ENCODE data around the gene PKM.
"Not testable (repeated sequence)": the region's sequence is repeated elsewhere in the genome, so short reads cannot be mapped to it uniquely, and the experiment has no call there.

The PKM gene

GRCh38 chr15:72231066-72231832 is at the start of gene PKM:
PKM (minus strand) TSS chr15:72231190; CDS start chr15:72219097, 12,093 bp downstream.
- Histone ChIP-seq H3K4me1 (ENCODE audit: control insufficient read depth, insufficient read depth, low read length) (peaks cover 39% of the 10 kb centered on the region), H3K27me3 (ENCODE audit: control insufficient read depth, insufficient read depth, low read length) (peaks cover 17% of the 10 kb centered on the region; the same call in 1 of the 2 replicates), H3K4me3 (ENCODE audit: low read depth, low read length) (peak within 1 kb of the TSS; percentile 100), H3K9ac (ENCODE audit: low read length) (peak within 1 kb of the TSS; percentile 100), H3K27ac (ENCODE audit: low read depth, low read length) (peak within 1 kb of the TSS; percentile 86; the same call in 1 of the 2 replicates), H3K36me3 (ENCODE audit: control insufficient read depth, insufficient read depth, low read length) (peaks cover 6% of the 10 kb centered on the region; the same call in 1 of the 2 replicates), H3K9me3 (ENCODE audit: control insufficient read depth, insufficient read depth, low read depth, low read length) (no peaks in the 10 kb centered on the region)

GRCh38 chr15:72280751-72281150 is 49.8 kb upstream of the PKM start:
- H3K9ac ChIP-seq (ENCODE audit: low read length) = no peak overlapping the region
- no peak overlapping the region for H3K4me3 ChIP-seq (ENCODE audit: low read depth, low read length)
- H3K27ac ChIP-seq (ENCODE audit: low read depth, low read length) = no peak overlapping the region
- H3K9me3 ChIP-seq (ENCODE audit: control insufficient read depth, insufficient read depth, low read depth, low read length) = no peaks in the 10 kb centered on the region
- H3K4me1 ChIP-seq (ENCODE audit: control insufficient read depth, insufficient read depth, low read length) = no peaks in the 10 kb centered on the region
- peaks cover 20% of the 10 kb centered on the region; the same call in 1 of the 2 replicates for H3K27me3 ChIP-seq (ENCODE audit: control insufficient read depth, insufficient read depth, low read length)
- H3K36me3 ChIP-seq (ENCODE audit: control insufficient read depth, insufficient read depth, low read length) = no peaks in the 10 kb centered on the region

DNA sequence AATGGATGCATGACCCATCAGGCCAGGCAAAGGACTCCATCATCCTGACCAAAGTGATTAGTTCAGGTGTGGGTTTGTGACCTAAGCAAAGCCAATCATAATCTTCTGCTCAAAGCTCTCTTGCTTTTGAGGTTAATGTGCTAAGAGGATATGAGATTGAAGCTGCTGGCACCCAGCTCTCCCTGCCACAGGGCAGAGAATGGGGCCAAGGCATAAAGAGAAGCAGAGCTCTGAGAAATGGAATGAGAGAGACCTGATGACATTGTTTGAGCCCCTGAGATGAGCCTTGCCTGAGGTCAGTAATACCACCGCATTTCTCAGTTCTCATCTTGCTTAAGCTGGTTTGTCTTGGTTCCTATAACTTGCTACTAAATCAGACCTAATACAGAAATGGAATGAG is 47.7 kb upstream of the PKM start:
- Histone ChIP-seq H3K4me1 (ENCODE audit: control insufficient read depth, insufficient read depth, low read length) (no peaks in the 10 kb centered on the region), H3K9me3 (ENCODE audit: control insufficient read depth, insufficient read depth, low read depth, low read length) (no peaks in the 10 kb centered on the region), H3K27ac (ENCODE audit: low read depth, low read length) (no peak overlapping the region), H3K36me3 (ENCODE audit: control insufficient read depth, insufficient read depth, low read length) (no peaks in the 10 kb centered on the region), H3K9ac (ENCODE audit: low read length) (no peak overlapping the region), H3K27me3 (ENCODE audit: control insufficient read depth, insufficient read depth, low read length) (peaks cover 23% of the 10 kb centered on the region; the same call in 1 of the 2 replicates), H3K4me3 (ENCODE audit: low read depth, low read length) (no peak overlapping the region)

DNA sequence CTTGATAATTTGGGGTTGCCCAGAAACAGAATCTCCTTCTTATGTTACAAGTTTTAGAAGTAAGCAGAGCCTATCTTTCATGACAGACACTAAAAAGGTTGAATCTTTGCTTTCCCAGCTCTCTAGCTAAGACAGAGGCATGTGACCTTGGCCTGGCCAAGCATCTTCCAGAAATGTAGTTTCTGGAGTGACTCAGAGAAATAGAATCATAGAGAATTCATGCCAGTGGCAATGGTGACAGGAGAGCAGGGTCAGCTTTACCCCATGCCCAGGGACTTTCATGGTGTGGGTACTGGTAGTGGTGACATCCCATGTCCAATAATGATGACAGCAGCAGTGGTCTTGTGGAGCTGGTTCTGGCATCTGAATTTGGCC is 45.3 kb upstream of the PKM start:
- Histone ChIP-seq H3K9me3 (ENCODE audit: control insufficient read depth, insufficient read depth, low read depth, low read length) (no peaks in the 10 kb centered on the region), H3K9ac (ENCODE audit: low read length) (no peak overlapping the region), H3K36me3 (ENCODE audit: control insufficient read depth, insufficient read depth, low read length) (no peaks in the 10 kb centered on the region), H3K4me3 (ENCODE audit: low read depth, low read length) (no peak overlapping the region), H3K4me1 (ENCODE audit: control insufficient read depth, insufficient read depth, low read length) (peaks cover 11% of the 10 kb centered on the region; the same call in 1 of the 2 replicates), H3K27me3 (ENCODE audit: control insufficient read depth, insufficient read depth, low read length) (peaks cover 23% of the 10 kb centered on the region; the same call in 1 of the 2 replicates), H3K27ac (ENCODE audit: low read depth, low read length) (no peak overlapping the region)

- Histone ChIP-seq H3K4me1 (ENCODE audit: control insufficient read depth, insufficient read depth, low read length) (peaks cover 13% of the 10 kb centered on the region; the same call in 1 of the 2 replicates), H3K27me3 (ENCODE audit: control insufficient read depth, insufficient read depth, low read length) (peaks cover 23% of the 10 kb centered on the region; the same call in 1 of the 2 replicates)
- not testable (repeated sequence) for H3K4me3 ChIP-seq (ENCODE audit: low read depth, low read length); H3K9ac ChIP-seq (ENCODE audit: low read length); H3K36me3 ChIP-seq (ENCODE audit: control insufficient read depth, insufficient read depth, low read length); H3K9me3 ChIP-seq (ENCODE audit: control insufficient read depth, insufficient read depth, low read depth, low read length); H3K27ac ChIP-seq (ENCODE audit: low read depth, low read length)
Measured at GRCh38 chr15:72275635-72276325, 44.8 kb upstream of the PKM start.

GRCh38 chr15:72272997-72273352 is 42.0 kb upstream of the PKM start:
- Histone ChIP-seq H3K4me3 (ENCODE audit: low read depth, low read length) (peak overlapping the region; percentile 76), H3K9ac (ENCODE audit: low read length) (peak overlapping the region; percentile 49), H3K27ac (ENCODE audit: low read depth, low read length) (no peak overlapping the region)

DNA sequence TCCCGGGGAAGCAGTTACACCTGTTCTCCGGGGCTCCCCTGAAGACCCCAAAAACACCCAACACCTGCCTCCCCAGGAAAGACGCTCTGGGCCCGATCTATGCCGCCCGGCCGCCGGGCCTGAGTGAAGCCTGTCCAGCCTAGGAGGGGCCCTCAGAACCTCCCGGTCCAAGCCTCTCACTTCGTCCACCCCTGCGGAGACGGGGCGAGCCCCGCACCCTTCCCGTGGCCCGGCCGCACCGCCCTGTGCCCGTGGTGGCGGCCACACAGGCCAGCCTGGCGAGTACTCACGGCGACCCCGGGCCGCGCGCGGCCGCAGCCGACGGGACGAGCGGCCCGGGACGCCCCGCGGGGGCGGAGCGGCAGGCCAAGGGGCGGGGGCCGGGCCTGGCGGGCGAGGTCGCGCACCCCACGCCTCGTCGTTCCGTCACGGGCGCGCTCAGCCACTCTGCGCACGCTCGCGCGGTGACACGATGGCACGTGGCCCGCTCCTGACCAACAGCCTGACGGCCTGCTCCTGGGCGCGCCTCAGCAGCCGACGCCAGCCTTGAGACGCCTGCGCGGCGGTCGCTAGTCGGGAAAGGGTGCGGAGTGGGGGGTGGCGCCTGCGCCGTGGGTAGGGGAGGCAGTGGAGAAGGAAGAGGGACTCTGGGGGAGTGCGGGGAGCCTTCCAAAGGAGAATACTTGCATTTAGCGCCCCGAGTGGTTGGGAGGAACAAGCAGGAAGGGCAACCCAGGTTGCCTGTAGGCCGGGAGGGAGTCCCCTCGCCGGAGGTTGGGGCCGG is 41.4 kb upstream of the PKM start, which contains the start of gene PARP6:
PARP6 (minus strand) TSS at position 342 of the 784 bp plus-strand sequence. CDS start 5,077 bp downstream, outside the sequence.
- Histone ChIP-seq H3K27ac (ENCODE audit: low read depth, low read length) (no peak within 1 kb of the TSS), H3K27me3 (ENCODE audit: control insufficient read depth, insufficient read depth, low read length) (0 out of 2 replicates have a peak, but pooled peaks cover 10% of the 10 kb centered on the region), H3K9ac (ENCODE audit: low read length) (peak within 1 kb of the TSS; percentile 87), H3K36me3 (ENCODE audit: control insufficient read depth, insufficient read depth, low read length) (peaks cover 16% of the 10 kb centered on the region), H3K9me3 (ENCODE audit: control insufficient read depth, insufficient read depth, low read depth, low read length) (no peaks in the 10 kb centered on the region), H3K4me1 (ENCODE audit: control insufficient read depth, insufficient read depth, low read length) (peaks cover 13% of the 10 kb centered on the region; the same call in 1 of the 2 replicates), H3K4me3 (ENCODE audit: low read depth, low read length) (peak within 1 kb of the TSS; percentile 76)

More at GRCh38 chr15:72272997-72273352, 42.0 kb upstream of the PKM start:
- Histone ChIP-seq H3K36me3 (ENCODE audit: control insufficient read depth, insufficient read depth, low read length) (peaks cover 11% of the 10 kb centered on the region), H3K27me3 (ENCODE audit: control insufficient read depth, insufficient read depth, low read length) (0 out of 2 replicates have a peak, but pooled peaks cover 10% of the 10 kb centered on the region), H3K4me1 (ENCODE audit: control insufficient read depth, insufficient read depth, low read length) (peaks cover 13% of the 10 kb centered on the region; the same call in 1 of the 2 replicates), H3K9me3 (ENCODE audit: control insufficient read depth, insufficient read depth, low read depth, low read length) (no peaks in the 10 kb centered on the region)

DNA sequence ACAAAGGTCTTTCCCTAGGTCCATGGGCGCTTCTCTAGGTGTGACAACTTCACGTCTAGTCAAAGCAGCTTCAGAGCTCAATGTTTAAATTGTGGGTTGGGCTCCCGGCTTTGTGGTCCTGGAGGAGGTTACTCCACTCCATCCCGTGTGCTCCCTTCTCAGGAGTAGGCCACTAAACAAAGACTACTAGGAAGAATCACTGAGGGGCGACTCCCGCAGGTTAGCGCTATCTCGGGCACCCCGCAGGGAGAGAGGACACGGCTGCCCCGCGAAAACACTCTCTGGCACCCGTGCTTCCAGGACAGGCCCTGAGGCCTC is 40.9 kb upstream of the PKM start:
- H3K9ac ChIP-seq (ENCODE audit: low read length) = peak overlapping the region; percentile 87
- H3K4me1 ChIP-seq (ENCODE audit: control insufficient read depth, insufficient read depth, low read length) = peaks cover 13% of the 10 kb centered on the region; the same call in 1 of the 2 replicates
- 0 out of 2 replicates have a peak, but pooled peaks cover 10% of the 10 kb centered on the region for H3K27me3 ChIP-seq (ENCODE audit: control insufficient read depth, insufficient read depth, low read length)
- H3K36me3 ChIP-seq (ENCODE audit: control insufficient read depth, insufficient read depth, low read length) = peaks cover 21% of the 10 kb centered on the region
- H3K9me3 ChIP-seq (ENCODE audit: control insufficient read depth, insufficient read depth, low read depth, low read length) = no peaks in the 10 kb centered on the region
- peak overlapping the region; percentile 76 for H3K4me3 ChIP-seq (ENCODE audit: low read depth, low read length)
- H3K27ac ChIP-seq (ENCODE audit: low read depth, low read length) = no peak overlapping the region

GRCh38 chr15:72271221-72271620 is 40.2 kb upstream of the PKM start:
- Histone ChIP-seq H3K36me3 (ENCODE audit: control insufficient read depth, insufficient read depth, low read length) (peaks cover 27% of the 10 kb centered on the region), H3K9ac (ENCODE audit: low read length) (no peak overlapping the region), H3K27ac (ENCODE audit: low read depth, low read length) (no peak overlapping the region), H3K4me1 (ENCODE audit: control insufficient read depth, insufficient read depth, low read length) (peaks cover 13% of the 10 kb centered on the region; the same call in 1 of the 2 replicates), H3K4me3 (ENCODE audit: low read depth, low read length) (peak overlapping the region; percentile 76), H3K9me3 (ENCODE audit: control insufficient read depth, insufficient read depth, low read depth, low read length) (no peaks in the 10 kb centered on the region), H3K27me3 (ENCODE audit: control insufficient read depth, insufficient read depth, low read length) (0 out of 2 replicates have a peak, but pooled peaks cover 6% of the 10 kb centered on the region)

DNA sequence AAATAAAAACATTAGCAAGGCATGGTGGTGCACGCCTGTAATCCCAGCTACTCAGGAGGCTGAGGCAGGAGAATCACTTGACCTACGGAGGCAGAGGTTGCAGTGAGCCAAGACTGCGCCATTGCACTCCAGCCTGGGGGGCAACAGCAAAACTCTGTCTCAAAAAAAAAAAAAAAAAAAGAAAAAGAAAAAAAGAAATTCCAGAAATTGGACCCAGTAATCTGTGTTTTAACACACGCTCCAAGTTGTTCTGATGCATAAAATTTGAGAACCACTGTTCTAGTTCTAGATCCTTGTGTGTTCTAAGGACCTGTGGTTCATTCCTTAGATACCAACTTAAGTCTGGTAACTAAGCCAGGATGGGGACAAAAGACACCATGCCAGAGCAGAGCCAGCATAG is 38.7 kb upstream of the PKM start:
- no peak overlapping the region for H3K4me3 ChIP-seq (ENCODE audit: low read depth, low read length)
- H3K36me3 ChIP-seq (ENCODE audit: control insufficient read depth, insufficient read depth, low read length) = peaks cover 42% of the 10 kb centered on the region
- H3K27ac ChIP-seq (ENCODE audit: low read depth, low read length) = no peak overlapping the region
- 0 out of 2 replicates have a peak, but pooled peaks cover under 1% of the 10 kb centered on the region for H3K27me3 ChIP-seq (ENCODE audit: control insufficient read depth, insufficient read depth, low read length)
- H3K9ac ChIP-seq (ENCODE audit: low read length) = no peak overlapping the region
- no peaks in the 10 kb centered on the region for H3K9me3 ChIP-seq (ENCODE audit: control insufficient read depth, insufficient read depth, low read depth, low read length)
- H3K4me1 ChIP-seq (ENCODE audit: control insufficient read depth, insufficient read depth, low read length) = peaks cover 13% of the 10 kb centered on the region; the same call in 1 of the 2 replicates

Measured in HUES6 (cell line).